H9 (cell line): ENCODE data around the gene CYTH3. TPM values are rescaled to one million over a fixed set of nuclear protein-coding genes. Genes with fewer than 3 reads are reported as not detected.

Experiments used
- DNase-seq: peaks from one replicate; pipeline ENCODE4 v3.0.0-alpha.2; 2017
- H2AFZ ChIP-seq: one replicate; pipeline ENCODE4 v1.6.1; 2013; ENCODE audit warnings: mild to moderate bottlenecking, low read length, control low read depth, moderate library complexity
- H2AK5ac ChIP-seq: 2 replicates; pipeline ENCODE4 v1.6.1; 2013; ENCODE audit warnings: low read length, control low read depth, mixed read lengths; ENCODE audit not compliant: insufficient read length
- H2BK120ac ChIP-seq: one replicate; pipeline ENCODE4 v1.6.1; 2013; ENCODE audit warnings: low read depth, mild to moderate bottlenecking, low read length, control low read depth, inconsistent platforms; ENCODE audit not compliant: poor library complexity, severe bottlenecking
- H2BK12ac ChIP-seq: 2 replicates; pipeline ENCODE4 v1.6.1; 2013; ENCODE audit warnings: low read length, control low read depth, mixed read lengths, low read depth; ENCODE audit not compliant: insufficient read length
- H2BK15ac ChIP-seq: 2 replicates; pipeline ENCODE4 v1.6.1; 2013; ENCODE audit warnings: low read depth, low read length, control low read depth
- H2BK20ac ChIP-seq: one replicate; pipeline ENCODE4 v1.6.1; 2013; ENCODE audit warnings: low read depth, mild to moderate bottlenecking, low read length, control low read depth, inconsistent platforms; ENCODE audit not compliant: poor library complexity, severe bottlenecking
- H2BK5ac ChIP-seq: 2 replicates; pipeline ENCODE4 v1.6.1; 2013; ENCODE audit warnings: low read length, control low read depth, mixed read lengths; ENCODE audit not compliant: insufficient read length
- H3K14ac ChIP-seq: 2 replicates; pipeline ENCODE4 v1.6.1; 2013; ENCODE audit warnings: low read length, control low read depth; ENCODE audit not compliant: insufficient read depth
- H3K18ac ChIP-seq: 2 replicates; pipeline ENCODE4 v1.6.1; 2013; ENCODE audit warnings: low read depth, mild to moderate bottlenecking, mixed read lengths, low read length, control low read depth; ENCODE audit not compliant: insufficient read length
- H3K23ac ChIP-seq: 2 replicates; pipeline ENCODE4 v1.6.1; 2013; ENCODE audit warnings: low read length, control low read depth, mixed read lengths, low read depth; ENCODE audit not compliant: insufficient read length
- H3K23me2 ChIP-seq: 2 replicates; pipeline ENCODE4 v1.6.1; 2013; ENCODE audit warnings: low read depth, mild to moderate bottlenecking, mixed read lengths, low read length, control low read depth; ENCODE audit not compliant: insufficient read length, poor library complexity, severe bottlenecking
- H3K27ac ChIP-seq: 2 replicates; pipeline ENCODE4 v1.5.1; 2013; ENCODE audit warnings: low read length, control low read depth, mixed read lengths, low read depth; ENCODE audit not compliant: insufficient read length
- H3K27me3 ChIP-seq: 2 replicates; pipeline ENCODE4 v1.6.1; 2013; ENCODE audit warnings: low read length, control low read depth, inconsistent platforms; ENCODE audit not compliant: insufficient read depth
- H3K4ac ChIP-seq: 2 replicates; pipeline ENCODE4 v1.6.1; 2013; ENCODE audit warnings: low read depth, mild to moderate bottlenecking, control low read depth, inconsistent platforms, low read length, moderate library complexity
- H3K4me1 ChIP-seq: 2 replicates; pipeline ENCODE4 v1.6.1; 2013; ENCODE audit warnings: low read length, control low read depth, inconsistent platforms; ENCODE audit not compliant: insufficient read depth
- H3K4me2 ChIP-seq: 2 replicates; pipeline ENCODE4 v1.6.1; 2013; ENCODE audit warnings: low read length, control low read depth, mixed read lengths; ENCODE audit not compliant: insufficient read length, insufficient read depth
- H3K56ac ChIP-seq: 2 replicates; pipeline ENCODE4 v1.6.1; 2013; ENCODE audit warnings: low read depth, mild to moderate bottlenecking, mixed read lengths, low read length, control low read depth; ENCODE audit not compliant: insufficient read length
- H3K79me1 ChIP-seq: 2 replicates; pipeline ENCODE4 v1.6.1; 2013; ENCODE audit warnings: low read depth, mild to moderate bottlenecking, moderate library complexity, low read length, control low read depth, inconsistent platforms; ENCODE audit not compliant: insufficient read depth, poor library complexity, severe bottlenecking
- H3K79me2 ChIP-seq: 2 replicates; pipeline ENCODE4 v1.6.1; 2013; ENCODE audit warnings: low read length, control low read depth, inconsistent platforms; ENCODE audit not compliant: insufficient read depth
- H3K9ac ChIP-seq: 2 replicates; pipeline ENCODE4 v1.6.1; 2013; ENCODE audit warnings: low read length, control low read depth, mixed read lengths; ENCODE audit not compliant: insufficient read length; ENCODE audit errors: extremely low read depth
- H3K9me3 ChIP-seq: one replicate; pipeline ENCODE4 v1.6.1; 2013; ENCODE audit warnings: low read depth, low read length, inconsistent platforms; ENCODE audit not compliant: control insufficient read depth
- H3T11ph ChIP-seq: one replicate; pipeline ENCODE4 v1.6.1; 2013; ENCODE audit warnings: mild to moderate bottlenecking, low read length, control low read depth, inconsistent platforms
- H4K20me1 ChIP-seq: one replicate; pipeline ENCODE4 v1.6.1; 2013; ENCODE audit not compliant: control insufficient read depth, insufficient read length, insufficient read depth
- H4K5ac ChIP-seq: 2 replicates; pipeline ENCODE4 v1.6.1; 2013; ENCODE audit warnings: low read depth, mild to moderate bottlenecking, mixed read lengths, low read length, control low read depth; ENCODE audit not compliant: insufficient read length
- H4K8ac ChIP-seq: replicated peaks from 2 replicates; pipeline ENCODE4 v1.6.1; 2013; ENCODE audit warnings: low read length, control low read depth, mixed read lengths, low read depth; ENCODE audit not compliant: insufficient read length
- H4K91ac ChIP-seq: 2 replicates; pipeline ENCODE4 v1.6.1; 2013; ENCODE audit warnings: low read depth, mild to moderate bottlenecking, moderate library complexity, mixed read lengths, low read length, control low read depth; ENCODE audit not compliant: insufficient read length
- H3K27ac Mint-ChIP-seq, 3 experiments: 2 replicates in 2 of 3; 3 replicates in 1 of 3; pipeline ENCODE4 v1.8.0; 2020 to 2021; ENCODE audit warnings: mixed read lengths in 3 of 3, mild to moderate bottlenecking in 1 of 3, moderate library complexity in 1 of 3
- H3K27me3 Mint-ChIP-seq: 2 replicates; pipeline ENCODE4 v1.8.0; 2021; ENCODE audit warnings: low read depth, mild to moderate bottlenecking, moderate library complexity, mixed read lengths
- H3K36me3 Mint-ChIP-seq, 3 experiments: 2 replicates in 2 of 3; 3 replicates in 1 of 3; pipeline ENCODE4 v1.8.0; 2020 to 2021; ENCODE audit warnings: low read depth in 3 of 3, mixed read lengths in 3 of 3; ENCODE audit not compliant: insufficient read depth in 1 of 3
- H3K4me1 Mint-ChIP-seq, 2 experiments: 2 replicates each; pipeline ENCODE4 v1.8.0; 2020; ENCODE audit warnings: mixed read lengths in 2 of 2
- H3K4me3 Mint-ChIP-seq, 2 experiments: 2 replicates in 1 of 2; 3 replicates in 1 of 2; pipeline ENCODE4 v1.8.0; 2020 to 2021; ENCODE audit warnings: mild to moderate bottlenecking in 2 of 2, mixed read lengths in 2 of 2, moderate library complexity in 1 of 2
- H3K9me3 Mint-ChIP-seq, 2 experiments: 2 replicates in 1 of 2; 3 replicates in 1 of 2; pipeline ENCODE4 v1.8.0; 2020; ENCODE audit warnings: mild to moderate bottlenecking in 2 of 2, mixed read lengths in 2 of 2, moderate library complexity in 1 of 2
- WGBS: extraction: QIAGEN DNeasy Blood & Tissue Kit; methylation state at CpG from one replicate; pipeline ENCODE4 v1.1.7; 2013; ENCODE audit warnings: missing lambda C conversion rate, low lambda C conversion rate, mixed read lengths; ENCODE audit not compliant: insufficient read length; ENCODE audit errors: extremely low coverage; 5-methylcytosine and 5-hydroxymethylcytosine counted together
- total RNA-seq: library from RNA; stranded (reverse); gene quantifications from 2 replicates; pipeline ENCODE4 v1.2.1, GENCODE V29; 2021
- TF ChIP-seq, protein P1 (sequence below): fragments of 200-600 bp; sonication (generic); conservative IDR thresholded peaks from 3 replicates; pipeline ENCODE4 v1.8.0; 2021; ENCODE audit warnings: antibody characterized with exemption, mild to moderate bottlenecking

Gene CYTH3
- total RNA-seq, 1 experiment from 2014 or later: 12.3 TPM

DNA sequence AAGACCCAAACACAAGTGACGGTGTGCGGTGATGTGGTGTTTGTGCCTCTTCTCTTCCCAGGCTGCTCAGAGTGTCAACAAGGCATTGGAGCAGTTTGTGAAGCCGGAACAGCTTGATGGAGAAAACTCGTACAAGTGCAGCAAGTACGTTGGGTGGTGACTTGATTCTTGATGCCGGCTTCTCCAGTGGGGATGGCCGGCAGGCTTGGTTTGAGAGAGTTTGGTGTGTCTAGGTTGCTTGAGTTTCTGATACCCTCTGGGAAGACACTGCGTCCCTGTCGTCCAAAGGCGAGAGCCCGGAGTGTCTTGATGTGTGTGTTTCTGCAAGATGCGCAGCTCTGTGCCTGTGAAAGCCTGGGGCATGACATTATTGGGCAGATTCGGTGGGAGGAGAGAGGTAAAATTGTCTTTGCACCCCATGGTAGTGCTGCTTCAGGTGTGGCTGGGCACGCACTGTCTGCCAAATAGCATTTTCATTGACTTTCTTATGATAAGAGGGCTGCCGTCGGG is 129.5 kb downstream of the CYTH3 start:
- Mint-ChIP-seq H3K36me3 (peaks cover 34 to 79% (median 75%) of the 10 kb centered on the region in 3 experiments; a peak in 6 of 7 replicates), H3K4me3 (no peak overlapping the region), H3K27me3 (no peaks in the 10 kb centered on the region), H3K4me1 (no peaks in the 10 kb centered on the region), H3K9me3 (no peaks in the 10 kb centered on the region; a peak in 1 of 5 replicates), H3K27ac (peak overlapping the region; percentile 61 to 89 (median 67); a peak in 6 of 7 replicates)
- no peak overlapping the region for H3K56ac ChIP-seq
- H3K9me3 ChIP-seq: no peaks in the 10 kb centered on the region
- no peak overlapping the region for H4K8ac ChIP-seq
- H2BK5ac ChIP-seq: no peak overlapping the region
- no peaks in the 10 kb centered on the region for H3K79me1 ChIP-seq
- no peak overlapping the region for H3T11ph ChIP-seq
- H4K20me1 ChIP-seq: no peaks in the 10 kb centered on the region
- H3K9ac ChIP-seq: no peak overlapping the region
- H4K5ac ChIP-seq: no peak overlapping the region
- no peaks in the 10 kb centered on the region for H3K79me2 ChIP-seq
- H3K18ac ChIP-seq: no peak overlapping the region
- DNase-seq: no peak
- TF ChIP-seq, protein P1, sequence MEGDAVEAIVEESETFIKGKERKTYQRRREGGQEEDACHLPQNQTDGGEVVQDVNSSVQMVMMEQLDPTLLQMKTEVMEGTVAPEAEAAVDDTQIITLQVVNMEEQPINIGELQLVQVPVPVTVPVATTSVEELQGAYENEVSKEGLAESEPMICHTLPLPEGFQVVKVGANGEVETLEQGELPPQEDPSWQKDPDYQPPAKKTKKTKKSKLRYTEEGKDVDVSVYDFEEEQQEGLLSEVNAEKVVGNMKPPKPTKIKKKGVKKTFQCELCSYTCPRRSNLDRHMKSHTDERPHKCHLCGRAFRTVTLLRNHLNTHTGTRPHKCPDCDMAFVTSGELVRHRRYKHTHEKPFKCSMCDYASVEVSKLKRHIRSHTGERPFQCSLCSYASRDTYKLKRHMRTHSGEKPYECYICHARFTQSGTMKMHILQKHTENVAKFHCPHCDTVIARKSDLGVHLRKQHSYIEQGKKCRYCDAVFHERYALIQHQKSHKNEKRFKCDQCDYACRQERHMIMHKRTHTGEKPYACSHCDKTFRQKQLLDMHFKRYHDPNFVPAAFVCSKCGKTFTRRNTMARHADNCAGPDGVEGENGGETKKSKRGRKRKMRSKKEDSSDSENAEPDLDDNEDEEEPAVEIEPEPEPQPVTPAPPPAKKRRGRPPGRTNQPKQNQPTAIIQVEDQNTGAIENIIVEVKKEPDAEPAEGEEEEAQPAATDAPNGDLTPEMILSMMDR: no peak
- H3K23ac ChIP-seq: no peak overlapping the region
- H2AK5ac ChIP-seq: no peak overlapping the region
- no peak overlapping the region for H3K4me2 ChIP-seq
- H3K27me3 ChIP-seq: no peaks in the 10 kb centered on the region
- H2BK20ac ChIP-seq: no peak overlapping the region
- no peak overlapping the region for H2AFZ ChIP-seq
- no peaks in the 10 kb centered on the region for H3K23me2 ChIP-seq
- no peak overlapping the region for H3K4ac ChIP-seq
- no peaks in the 10 kb centered on the region for H3K4me1 ChIP-seq
- no peak overlapping the region for H3K14ac ChIP-seq
- no peak overlapping the region for H2BK15ac ChIP-seq
- no peak overlapping the region for H3K27ac ChIP-seq
- WGBS: no CpG with 5 or more reads among the region's 16 CpGs
- no peak overlapping the region for H2BK120ac ChIP-seq
- H2BK12ac ChIP-seq: no peak overlapping the region
- no peak overlapping the region for H4K91ac ChIP-seq
